HG03064 (cell line): Measurements from ENCODE around the gene LARP7.
"Not testable (repeated sequence)": the region's sequence is repeated elsewhere in the genome, so short reads cannot be mapped to it uniquely, and the experiment has no call there.

ENCODE experiments used
- ATAC-seq: cut with Tn5 transposase; IDR thresholded peaks from one replicate; pipeline ENCODE4 v1.9.1; 2021; ENCODE audit warnings: low read depth; ENCODE audit not compliant: unreplicated experiment

Gene LARP7

GRCh38 chr4:112649055-112649408 lies 12.1 kb downstream of the LARP7 start:
- no peak for ATAC-seq

GRCh38 chr4:112650332-112650731 lies 13.4 kb downstream of the LARP7 start:
- no peak for ATAC-seq

- no peak for ATAC-seq
Observed at GRCh38 chr4:112651641-112652040, 14.7 kb downstream of the LARP7 start.

- ATAC-seq: no peak
Observed at GRCh38 chr4:112652216-112652615, 15.3 kb downstream of the LARP7 start.

- no peak for ATAC-seq
Observed at GRCh38 chr4:112655270-112655669, 18.3 kb downstream of the LARP7 start.

- ATAC-seq: not testable (repeated sequence)
Observed at GRCh38 chr4:112656115-112656514, 19.2 kb downstream of the LARP7 start.

- ATAC-seq: no peak
Observed at GRCh38 chr4:112664611-112665010, 27.7 kb downstream of the LARP7 start.

GRCh38 chr4:112668131-112668530 lies 31.2 kb downstream of the LARP7 start:
- ATAC-seq: no peak

- ATAC-seq: no peak
Observed at GRCh38 chr4:112673076-112673475, 36.1 kb downstream of the LARP7 start.

GRCh38 chr4:112673686-112674085 lies 36.7 kb downstream of the LARP7 start:
- no peak for ATAC-seq

GRCh38 chr4:112674376-112674775 lies 37.4 kb downstream of the LARP7 start:
- no peak for ATAC-seq

GRCh38 chr4:112677519-112678091 lies 40.7 kb downstream of the LARP7 start:
- ATAC-seq: no peak

GRCh38 chr4:112680996-112681395 lies 44.1 kb downstream of the LARP7 start:
- no peak for ATAC-seq

- ATAC-seq: no peak
Observed at GRCh38 chr4:112693507-112693906, 56.6 kb downstream of the LARP7 start.

GRCh38 chr4:112700679-112701078 lies 63.7 kb downstream of the LARP7 start:
- no peak for ATAC-seq

- ATAC-seq: no peak
Observed at GRCh38 chr4:112702892-112703291, 65.9 kb downstream of the LARP7 start.

GRCh38 chr4:112704322-112704721 lies 67.4 kb downstream of the LARP7 start:
- no peak for ATAC-seq

GRCh38 chr4:112704991-112705845 lies 68.3 kb downstream of the LARP7 start:
- ATAC-seq: peak; percentile 22

GRCh38 chr4:112705891-112706839 lies 69.2 kb downstream of the LARP7 start:
- ATAC-seq: peak; percentile 55

- no peak for ATAC-seq
Observed at GRCh38 chr4:112706840-112707207, 69.9 kb downstream of the LARP7 start.
